HCT116 (cell line): ENCODE data around the gene C2. TPM values are rescaled to one million over a fixed set of nuclear protein-coding genes. Genes with fewer than 3 reads are reported as not detected.

Source experiments
- ATAC-seq: fragments of 200-7000 bp; cut with Tn5 transposase; 2 replicates; pipeline ENCODE4 v1.9.1; 2020; ENCODE audit warnings: mild to moderate bottlenecking, moderate library complexity
- BruUV-seq: library from RNA; stranded (reverse); fragments of 400-500 nt; replicated peaks from 2 replicates; lab custom pipeline; 2021; lab: Mats Ljungman, UMichigan
- CTCF ChIA-PET: fragments of 300-600 bp; sonication (Branson Sonifier 250); formaldehyde crosslinking; loops from one replicate; lab custom pipeline; 2021; ENCODE audit warnings: antibody characterized with exemption; lab: Charles Lee
- POLR2A ChIA-PET: fragments of 300-600, 350-600 bp; sonication (Branson Sonifier 250); formaldehyde crosslinking; loops from one replicate; lab custom pipeline; 2021; ENCODE audit warnings: antibody characterized with exemption; lab: Charles Lee
- RAD21 ChIA-PET, 2 experiments: fragments of 300-600 bp; sonication (Branson Sonifier 250); formaldehyde crosslinking; loops; one replicate each; lab custom pipeline; 2023; ENCODE audit warnings: low total read pairs in 2 of 2; ENCODE audit not compliant: uncharacterized antibody in 2 of 2, unreplicated experiment in 2 of 2, low non-redundant PET in 1 of 2; lab: Charles Lee
- DNase-seq: peaks from one replicate; pipeline ENCODE4 v3.0.0-alpha.2; 2010; ENCODE audit warnings: low read depth, low spot score
- H2AFZ ChIP-seq: fragments of 200-600 bp; shearing (Covaris generic), sonication (generic); 2 replicates; pipeline ENCODE4 v1.6.1; 2017; ENCODE audit warnings: low read depth, mixed run types, mixed read lengths, antibody characterized with exemption, low read length; ENCODE audit not compliant: poor library complexity, severe bottlenecking
- H3K27ac ChIP-seq: 2 replicates; pipeline ENCODE4 v1.5.1; 2012; ENCODE audit warnings: low read depth, low read length
- H3K27me3 ChIP-seq: fragments of 200-600 bp; sonication (generic); 2 replicates; pipeline ENCODE4 v1.6.1; 2016; ENCODE audit warnings: mixed run types, low read length, mixed read lengths; ENCODE audit not compliant: insufficient read depth
- H3K36me3 ChIP-seq, 2 experiments: fragments of 200-500 bp in 1 of 2; fragments of 200-600 bp in 1 of 2; sonication (Bioruptor generic) in 1 of 2; sonication (generic) in 1 of 2; 2 replicates each; pipeline versions ENCODE4 v1.5.1 to v1.6.1; 2014 to 2016; ENCODE audit warnings: low read length in 2 of 2, inconsistent platforms in 1 of 2, mixed read lengths in 1 of 2, mixed run types in 1 of 2; ENCODE audit not compliant: insufficient read depth in 2 of 2, control insufficient read depth in 1 of 2
- H3K4me1 ChIP-seq, 2 experiments: fragments of 200-600 bp in 1 of 2; sonication (generic) in 1 of 2; 2 replicates each; pipeline versions ENCODE4 v1.5.1 to v1.6.1; 2012 to 2017; ENCODE audit warnings: low read length in 2 of 2, inconsistent platforms in 1 of 2, mild to moderate bottlenecking in 1 of 2, mixed read lengths in 1 of 2, mixed run types in 1 of 2, moderate library complexity in 1 of 2; ENCODE audit not compliant: insufficient read depth in 2 of 2, control insufficient read depth in 1 of 2
- H3K4me2 ChIP-seq: fragments of 200-600 bp; sonication (generic); 2 replicates; pipeline ENCODE4 v1.6.1; 2017; ENCODE audit warnings: mixed run types, low read length, mixed read lengths
- H3K4me3 ChIP-seq, 2 experiments: fragments of 200-600 bp in 1 of 2; sonication (generic) in 1 of 2; replicated peaks in 1 of 2; 2 replicates each; pipeline ENCODE4 v1.5.1; 2011 to 2016; ENCODE audit warnings: low read length in 2 of 2, control low read depth in 1 of 2, low read depth in 1 of 2, mild to moderate bottlenecking in 1 of 2, mixed read lengths in 1 of 2, mixed run types in 1 of 2
- H3K79me2 ChIP-seq: fragments of 200-600 bp; sonication (generic); 2 replicates; pipeline ENCODE4 v1.6.1; 2017; ENCODE audit warnings: mild to moderate bottlenecking, mixed run types, low read length, moderate library complexity, mixed read lengths; ENCODE audit not compliant: insufficient read depth
- H3K9ac ChIP-seq: fragments of 200-600 bp; sonication (generic); 2 replicates; pipeline ENCODE4 v1.6.1; 2016; ENCODE audit warnings: low read length, mixed read lengths
- H3K9me2 ChIP-seq: fragments of 200-600 bp; sonication (generic), shearing (Covaris generic); 2 replicates; pipeline ENCODE4 v1.6.1; 2017; ENCODE audit warnings: mixed run types, mild to moderate bottlenecking, moderate library complexity; ENCODE audit not compliant: insufficient read depth
- H3K9me3 ChIP-seq, 2 experiments: fragments of 200-500 bp in 1 of 2; fragments of 200-600 bp in 1 of 2; sonication (Bioruptor generic) in 1 of 2; sonication (generic) in 1 of 2; 2 replicates each; pipeline ENCODE4 v1.6.1; 2014 to 2017; ENCODE audit warnings: low read length in 2 of 2, mixed read lengths in 2 of 2, inconsistent platforms in 1 of 2, low read depth in 1 of 2, mild to moderate bottlenecking in 1 of 2, mixed run types in 1 of 2, moderate library complexity in 1 of 2; ENCODE audit not compliant: control insufficient read depth in 1 of 2, insufficient read depth in 1 of 2
- H4K20me1 ChIP-seq: fragments of 200-600 bp; sonication (generic), shearing (Covaris generic); 2 replicates; pipeline ENCODE4 v1.6.1; 2017; ENCODE audit warnings: mixed run types, mild to moderate bottlenecking, moderate library complexity; ENCODE audit not compliant: insufficient read depth
- CBX3 ChIP-seq: IDR thresholded peaks from 2 replicates; pipeline ENCODE4 v1.6.1; 2012; ENCODE audit warnings: low read depth
- EGR1 ChIP-seq: IDR thresholded peaks from 2 replicates; pipeline ENCODE4 v1.6.1; 2012; ENCODE audit warnings: low read depth
- ELF1 ChIP-seq: IDR thresholded peaks from 2 replicates; pipeline ENCODE4 v1.6.1; 2012; ENCODE audit warnings: low read depth, borderline replicate concordance
- RAD21 ChIP-seq: IDR thresholded peaks from 2 replicates; pipeline ENCODE4 v1.6.1; 2012; ENCODE audit warnings: low read depth, mild to moderate bottlenecking
- SIN3A ChIP-seq: IDR thresholded peaks from 2 replicates; pipeline ENCODE4 v1.6.1; 2012; ENCODE audit warnings: low read depth
- SP1 ChIP-seq: IDR thresholded peaks from 2 replicates; pipeline ENCODE4 v1.6.1; 2012; ENCODE audit warnings: low read depth
- ZNF274 ChIP-seq: fragments of 200-500 bp; sonication (Bioruptor generic); IDR thresholded peaks from 2 replicates; pipeline ENCODE4 v1.6.1; 2014; ENCODE audit warnings: mild to moderate bottlenecking, low read depth, low read length, inconsistent platforms
- intact Hi-C: fragments of 100-400 bp; cut with micrococcal nuclease; formaldehyde crosslinking; loops from 2 replicates; pipeline ENCODE4 v1.10.0; 2022
- total RNA-seq: library from RNA; stranded (reverse); gene quantifications from one replicate; pipeline ENCODE4 v1.2.1, GENCODE V29; 2021; ENCODE audit not compliant: unreplicated experiment
- TF ChIP-seq, protein P1 (sequence below), 3 experiments: fragments of 200-600 bp in 1 of 3; sonication (generic) in 1 of 3; IDR thresholded peaks in 2 of 3; conservative IDR thresholded peaks in 1 of 3; 2 replicates each; pipeline ENCODE4 v1.5.1; 2012 to 2017; ENCODE audit warnings: low read depth in 2 of 3, low read length in 2 of 3, antibody characterized with exemption in 1 of 3, borderline replicate concordance in 1 of 3, control low read depth in 1 of 3, mild to moderate bottlenecking in 1 of 3, mixed read lengths in 1 of 3, mixed run types in 1 of 3, moderate library complexity in 1 of 3; ENCODE audit not compliant: insufficient read depth in 1 of 3
- TF ChIP-seq, protein P2 (sequence below): IDR thresholded peaks from 2 replicates; pipeline ENCODE4 v1.6.1; 2012

C2 gene
- total RNA-seq, 1 experiment from 2014 or later, result 3.1 TPM

- Histone ChIP-seq H3K9me2 (no peaks in the 10 kb centered on the region), H3K4me3 (peak overlapping the region; percentile 82 to 98), H2AFZ (peak overlapping the region; percentile 46), H3K27ac (peak overlapping the region; percentile 76), H3K9me3 (no peaks in the 10 kb centered on the region), H3K27me3 (no peaks in the 10 kb centered on the region), H3K4me1 (peaks cover 12 to 34% of the 10 kb centered on the region in 2 experiments), H3K79me2 (peaks cover 18% of the 10 kb centered on the region; the same call in 1 of the 2 replicates), H3K36me3 (peaks cover 4 to 20% of the 10 kb centered on the region in 2 experiments), H3K9ac (peak overlapping the region; percentile 93), H3K4me2 (peak overlapping the region; percentile 95), H4K20me1 (no peaks in the 10 kb centered on the region)
- intact Hi-C loops, result loop anchor here (5.0 kb wide), 1 partner anchor 231 kb away; the partner anchor contains the start of genes CSNK2B and LY6G5B
- no TSS peak for BruUV-seq
- ChIA-PET RAD21 (interaction anchor here in 1 of 2 experiments (1.0 kb wide), 1 partner anchor 54 kb away, joined by 4 read pairs; no protein-coding TSS in a partner anchor), POLR2A (interaction anchor here (0.6 to 1.7 kb wide), 6 partner anchors 35 to 241 kb away, joined by 3 to 7 read pairs (median 4); partner anchors contain the start of gene NEU1), CTCF (interaction anchor here (0.7 to 1.5 kb wide), 7 partner anchors 24 to 1570 kb away, joined by 3 to 5 read pairs (median 3); partner anchors contain the start of gene NEU1)
- TF ChIP-seq, protein P1, sequence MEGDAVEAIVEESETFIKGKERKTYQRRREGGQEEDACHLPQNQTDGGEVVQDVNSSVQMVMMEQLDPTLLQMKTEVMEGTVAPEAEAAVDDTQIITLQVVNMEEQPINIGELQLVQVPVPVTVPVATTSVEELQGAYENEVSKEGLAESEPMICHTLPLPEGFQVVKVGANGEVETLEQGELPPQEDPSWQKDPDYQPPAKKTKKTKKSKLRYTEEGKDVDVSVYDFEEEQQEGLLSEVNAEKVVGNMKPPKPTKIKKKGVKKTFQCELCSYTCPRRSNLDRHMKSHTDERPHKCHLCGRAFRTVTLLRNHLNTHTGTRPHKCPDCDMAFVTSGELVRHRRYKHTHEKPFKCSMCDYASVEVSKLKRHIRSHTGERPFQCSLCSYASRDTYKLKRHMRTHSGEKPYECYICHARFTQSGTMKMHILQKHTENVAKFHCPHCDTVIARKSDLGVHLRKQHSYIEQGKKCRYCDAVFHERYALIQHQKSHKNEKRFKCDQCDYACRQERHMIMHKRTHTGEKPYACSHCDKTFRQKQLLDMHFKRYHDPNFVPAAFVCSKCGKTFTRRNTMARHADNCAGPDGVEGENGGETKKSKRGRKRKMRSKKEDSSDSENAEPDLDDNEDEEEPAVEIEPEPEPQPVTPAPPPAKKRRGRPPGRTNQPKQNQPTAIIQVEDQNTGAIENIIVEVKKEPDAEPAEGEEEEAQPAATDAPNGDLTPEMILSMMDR (IDR thresholded peaks at IDR 0.05 in 2 of 3, conservative IDR thresholded peaks at IDR 0.05 in 1 of 3; ENCODE audit: borderline replicate concordance in 1 of 3, insufficient read depth in 1 of 3, low read depth in 2 of 3, low read length in 2 of 3), result 0 out of 6 replicates have a peak, but pooled peaks of 1 of the 3 experiments have one; percentile 4
- TF ChIP-seq ZNF274 (no peak), CBX3 (0 out of 2 replicates have a peak, but pooled peaks have one; percentile 24), RAD21 (peak; percentile 19; the same call in 1 of the 2 replicates), ELF1 (no peak), SP1 (peak; percentile 51; the same call in 1 of the 2 replicates), SIN3A (peak; percentile 53; the same call in 1 of the 2 replicates), EGR1 (0 out of 2 replicates have a peak, but pooled peaks have one; percentile 7)
- TF ChIP-seq, protein P2, sequence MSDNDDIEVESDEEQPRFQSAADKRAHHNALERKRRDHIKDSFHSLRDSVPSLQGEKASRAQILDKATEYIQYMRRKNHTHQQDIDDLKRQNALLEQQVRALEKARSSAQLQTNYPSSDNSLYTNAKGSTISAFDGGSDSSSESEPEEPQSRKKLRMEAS, result 0 out of 2 replicates have a peak, but pooled peaks have one; percentile 61
- DNase-seq, result peak; percentile 60
- ATAC-seq, result peak; percentile 37
Observed at GRCh38 chr6:31898383-31899011, 29.0 kb upstream of the C2 start.
